ENCODE measurements around the gene MAP2K3. TPM values are rescaled to one million over a fixed set of nuclear protein-coding genes. Genes with fewer than 3 reads are reported as not detected.
A peak's percentile ranks its signal among the peaks of the same experiment; 100 is the strongest.
"Not testable (repeated sequence)": the region's sequence is repeated elsewhere in the genome, so short reads cannot be mapped to it uniquely, and the experiment has no call there.

Gene MAP2K3
- total and polyA plus RNA-seq, 2 donors (not counting 3 experiments of a cell fraction or from before 2014, with no cell fraction given) = 15.3 to 36.3 TPM

DNA sequence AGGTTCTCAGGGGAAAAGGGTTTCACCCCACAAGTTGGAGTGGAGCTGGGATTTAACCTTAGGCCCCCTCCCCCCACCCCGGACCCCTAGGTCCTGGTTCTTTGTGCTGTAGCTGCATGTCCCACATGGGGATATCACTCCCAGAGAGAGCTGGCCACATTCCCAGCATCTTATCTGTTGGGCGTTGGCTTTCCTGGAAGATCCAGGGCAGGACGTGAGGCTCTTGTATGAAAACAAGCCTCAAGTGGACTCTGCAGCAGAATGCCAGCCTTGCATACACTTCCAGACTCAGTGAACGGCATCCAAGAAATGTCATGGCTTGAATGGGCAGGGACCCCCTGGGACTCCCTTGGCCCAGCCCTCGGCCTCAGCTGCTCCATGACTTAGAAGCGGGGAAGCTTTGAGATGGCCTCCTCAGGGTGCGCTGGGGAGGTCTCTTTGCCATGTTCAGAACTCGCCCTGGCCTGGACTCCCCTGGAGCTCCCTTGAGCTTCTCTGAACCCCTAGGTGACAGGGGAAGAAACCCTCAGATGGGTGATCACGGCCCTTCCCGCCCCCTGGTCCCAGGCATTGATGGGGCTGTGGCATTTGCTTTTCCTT, 62.2 kb downstream of the MAP2K3 start:
- H3K36me3 ChIP-seq (ENCODE audit: control insufficient read depth in 2 of 2, extremely low read depth in 1 of 2, insufficient read depth in 2 of 2, low read length in 2 of 2); H3K4me2 ChIP-seq (ENCODE audit: insufficient read depth, low read length); intact Hi-C loops (cut with micrococcal nuclease); H3K79me2 ChIP-seq (ENCODE audit: control insufficient read depth, insufficient read depth, low read length); H4K20me1 ChIP-seq (replicated peaks; ENCODE audit: control insufficient read depth, extremely low read depth, insufficient read depth, low read length); FAIRE-seq; dilution Hi-C loops (cut with MboI; ENCODE audit: extremely low pct_ligation_motif_present, low sequenced_read_pairs); H3K9me1 ChIP-seq (replicated peaks; ENCODE audit: control insufficient read depth, extremely low read depth, insufficient read depth, low read length); H3K27me3 ChIP-seq (ENCODE audit: control insufficient read depth in 2 of 2, insufficient read depth in 2 of 2, low read length in 2 of 2); DNase-seq (ENCODE audit: low read depth, low spot score); POLR2A ChIA-PET; H3K27ac ChIP-seq (ENCODE audit: insufficient read depth, low read depth, low read length); H2AFZ ChIP-seq (ENCODE audit: low read depth, low read length); H3K9ac ChIP-seq (replicated peaks; ENCODE audit: extremely low read depth, insufficient read depth, low read length); H3K9me3 ChIP-seq (replicated peaks; ENCODE audit: control insufficient read depth, insufficient read depth, low read length); H3K4me1 ChIP-seq (ENCODE audit: control insufficient read depth, extremely low read depth, insufficient read depth, low read length); CTCF ChIA-PET; H3K4me3 ChIP-seq (replicated peaks in 1 of 3; ENCODE audit: insufficient read depth in 1 of 3, low read depth in 1 of 3, low read length in 3 of 3); BruUV-seq (replicated peaks): not testable (repeated sequence)

DNA sequence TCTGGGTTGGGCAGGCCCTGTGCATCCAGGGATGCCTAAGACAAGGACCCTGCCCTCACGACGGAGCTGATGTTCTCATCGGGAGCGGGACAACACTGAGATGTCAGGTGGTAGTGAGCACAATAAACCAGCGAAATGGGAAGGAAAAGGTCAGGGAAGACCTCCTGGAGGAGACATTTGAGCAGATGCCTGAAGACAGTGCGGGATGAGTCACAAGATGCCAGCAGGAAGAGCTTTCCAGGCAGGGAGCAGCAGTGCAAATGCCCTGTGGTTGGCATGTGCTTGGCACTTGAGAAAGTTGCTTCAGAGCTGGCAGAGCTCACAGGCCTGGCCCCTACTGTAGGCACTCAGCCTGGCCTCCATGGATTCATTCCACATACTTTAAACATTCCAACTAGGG, 63.1 kb downstream of the MAP2K3 start:
- BruUV-seq (replicated peaks); FAIRE-seq: not testable (repeated sequence)

DNA sequence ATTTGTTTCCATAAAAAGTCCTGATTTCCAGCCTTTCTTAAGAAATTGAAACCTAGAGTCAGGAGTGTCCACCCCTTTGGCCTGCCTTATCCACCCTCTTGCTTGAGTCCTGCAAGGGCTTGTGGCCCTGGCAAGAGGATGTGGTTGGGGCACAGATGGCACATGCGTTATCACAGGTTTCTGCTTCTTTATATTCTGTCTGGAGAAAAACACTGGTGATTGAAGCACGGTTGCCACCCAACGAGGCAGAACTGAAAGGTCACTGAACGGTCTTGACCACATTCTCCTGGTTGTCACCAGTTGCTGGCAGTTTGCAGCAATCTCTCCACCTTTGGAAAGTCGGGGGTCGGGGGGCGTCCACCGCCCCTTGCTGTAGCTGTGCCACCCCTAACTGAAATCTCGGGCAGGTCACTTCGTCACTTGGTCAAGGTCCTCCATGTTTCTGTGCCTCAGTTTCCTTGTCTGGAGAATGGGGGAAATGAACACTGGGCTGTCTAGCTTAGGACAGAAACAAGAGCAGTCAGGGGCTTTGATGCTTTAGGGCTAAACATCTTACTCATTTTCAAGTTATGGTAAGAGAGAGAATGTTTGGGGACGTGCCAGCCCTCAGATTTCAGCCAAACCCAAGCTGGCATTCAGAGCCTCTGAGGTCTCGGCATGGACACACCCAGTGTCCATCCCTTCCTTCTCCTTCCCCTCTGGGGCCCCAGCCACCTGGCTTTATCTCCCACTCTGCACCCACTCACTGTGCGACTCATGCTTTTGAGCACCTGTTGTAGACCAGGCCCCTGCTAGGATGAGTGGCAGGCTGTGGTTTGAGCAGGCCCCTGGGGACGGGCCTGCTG, 63.8 kb downstream of the MAP2K3 start:
- H3K9me1 ChIP-seq (replicated peaks; ENCODE audit: control insufficient read depth, extremely low read depth, insufficient read depth, low read length); BruUV-seq (replicated peaks); H3K36me3 ChIP-seq (ENCODE audit: control insufficient read depth in 2 of 2, extremely low read depth in 1 of 2, insufficient read depth in 2 of 2, low read length in 2 of 2); dilution Hi-C loops (cut with MboI; ENCODE audit: extremely low pct_ligation_motif_present, low sequenced_read_pairs); H3K79me2 ChIP-seq (ENCODE audit: control insufficient read depth, insufficient read depth, low read length); POLR2A ChIA-PET; H3K27me3 ChIP-seq (ENCODE audit: control insufficient read depth in 2 of 2, insufficient read depth in 2 of 2, low read length in 2 of 2); H3K9me3 ChIP-seq (replicated peaks; ENCODE audit: control insufficient read depth, insufficient read depth, low read length); H2AFZ ChIP-seq (ENCODE audit: low read depth, low read length); H3K4me1 ChIP-seq (ENCODE audit: control insufficient read depth, extremely low read depth, insufficient read depth, low read length); H3K27ac ChIP-seq (ENCODE audit: insufficient read depth, low read depth, low read length); H3K9ac ChIP-seq (replicated peaks; ENCODE audit: extremely low read depth, insufficient read depth, low read length); H3K4me2 ChIP-seq (ENCODE audit: insufficient read depth, low read length); intact Hi-C loops (cut with micrococcal nuclease); CTCF ChIA-PET; H3K4me3 ChIP-seq (replicated peaks in 1 of 3; ENCODE audit: insufficient read depth in 1 of 3, low read depth in 1 of 3, low read length in 3 of 3); DNase-seq (ENCODE audit: low read depth, low spot score); H4K20me1 ChIP-seq (replicated peaks; ENCODE audit: control insufficient read depth, extremely low read depth, insufficient read depth, low read length): not testable (repeated sequence)
- peak; percentile 46 for FAIRE-seq

More for the DNA sequence above, 63.1 kb downstream of the MAP2K3 start:
- H3K4me1 ChIP-seq (ENCODE audit: control insufficient read depth, extremely low read depth, insufficient read depth, low read length); H3K27ac ChIP-seq (ENCODE audit: insufficient read depth, low read depth, low read length); H3K9me1 ChIP-seq (replicated peaks; ENCODE audit: control insufficient read depth, extremely low read depth, insufficient read depth, low read length); dilution Hi-C loops (cut with MboI; ENCODE audit: extremely low pct_ligation_motif_present, low sequenced_read_pairs); intact Hi-C loops (cut with micrococcal nuclease); H3K36me3 ChIP-seq (ENCODE audit: control insufficient read depth in 2 of 2, extremely low read depth in 1 of 2, insufficient read depth in 2 of 2, low read length in 2 of 2); H4K20me1 ChIP-seq (replicated peaks; ENCODE audit: control insufficient read depth, extremely low read depth, insufficient read depth, low read length); H3K9ac ChIP-seq (replicated peaks; ENCODE audit: extremely low read depth, insufficient read depth, low read length); DNase-seq (ENCODE audit: low read depth, low spot score); H3K4me3 ChIP-seq (replicated peaks in 1 of 3; ENCODE audit: insufficient read depth in 1 of 3, low read depth in 1 of 3, low read length in 3 of 3); H3K79me2 ChIP-seq (ENCODE audit: control insufficient read depth, insufficient read depth, low read length); H3K9me3 ChIP-seq (replicated peaks; ENCODE audit: control insufficient read depth, insufficient read depth, low read length); CTCF ChIA-PET; H3K27me3 ChIP-seq (ENCODE audit: control insufficient read depth in 2 of 2, insufficient read depth in 2 of 2, low read length in 2 of 2); H3K4me2 ChIP-seq (ENCODE audit: insufficient read depth, low read length); H2AFZ ChIP-seq (ENCODE audit: low read depth, low read length); POLR2A ChIA-PET: not testable (repeated sequence)

DNA sequence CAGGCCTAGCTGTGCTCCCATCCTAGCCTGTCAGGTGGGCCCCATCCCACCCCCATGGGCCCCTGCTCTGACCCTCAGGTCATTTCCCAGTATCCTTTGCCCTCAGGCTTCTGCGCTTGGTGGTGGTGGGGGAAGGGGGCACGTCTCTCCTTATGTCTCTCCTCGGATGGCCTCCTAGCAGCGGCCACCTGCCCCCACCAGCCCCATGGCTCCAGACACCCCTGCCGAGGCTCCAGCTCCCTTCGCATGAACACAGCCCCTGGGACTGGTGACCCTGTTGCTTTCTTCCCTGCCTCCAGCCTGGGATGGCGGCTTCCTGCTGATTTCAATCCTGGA, 64.4 kb downstream of the MAP2K3 start:
- H3K27ac ChIP-seq (ENCODE audit: insufficient read depth, low read depth, low read length); DNase-seq (ENCODE audit: low read depth, low spot score); H3K4me2 ChIP-seq (ENCODE audit: insufficient read depth, low read length); H3K79me2 ChIP-seq (ENCODE audit: control insufficient read depth, insufficient read depth, low read length); H3K4me3 ChIP-seq (replicated peaks in 1 of 3; ENCODE audit: insufficient read depth in 1 of 3, low read depth in 1 of 3, low read length in 3 of 3); dilution Hi-C loops (cut with MboI; ENCODE audit: extremely low pct_ligation_motif_present, low sequenced_read_pairs); H3K36me3 ChIP-seq (ENCODE audit: control insufficient read depth in 2 of 2, extremely low read depth in 1 of 2, insufficient read depth in 2 of 2, low read length in 2 of 2); H3K27me3 ChIP-seq (ENCODE audit: control insufficient read depth in 2 of 2, insufficient read depth in 2 of 2, low read length in 2 of 2); H3K9ac ChIP-seq (replicated peaks; ENCODE audit: extremely low read depth, insufficient read depth, low read length); BruUV-seq (replicated peaks); intact Hi-C loops (cut with micrococcal nuclease); POLR2A ChIA-PET; H4K20me1 ChIP-seq (replicated peaks; ENCODE audit: control insufficient read depth, extremely low read depth, insufficient read depth, low read length); H2AFZ ChIP-seq (ENCODE audit: low read depth, low read length); CTCF ChIA-PET; H3K4me1 ChIP-seq (ENCODE audit: control insufficient read depth, extremely low read depth, insufficient read depth, low read length); H3K9me3 ChIP-seq (replicated peaks; ENCODE audit: control insufficient read depth, insufficient read depth, low read length); H3K9me1 ChIP-seq (replicated peaks; ENCODE audit: control insufficient read depth, extremely low read depth, insufficient read depth, low read length); FAIRE-seq: not testable (repeated sequence)

Data from endothelial cell of umbilical vein (primary cell).